Measurements from ENCODE around the gene CRYGA.
A peak's percentile ranks its signal among the peaks of the same experiment; 100 is the strongest.

The CRYGA gene

DNA sequence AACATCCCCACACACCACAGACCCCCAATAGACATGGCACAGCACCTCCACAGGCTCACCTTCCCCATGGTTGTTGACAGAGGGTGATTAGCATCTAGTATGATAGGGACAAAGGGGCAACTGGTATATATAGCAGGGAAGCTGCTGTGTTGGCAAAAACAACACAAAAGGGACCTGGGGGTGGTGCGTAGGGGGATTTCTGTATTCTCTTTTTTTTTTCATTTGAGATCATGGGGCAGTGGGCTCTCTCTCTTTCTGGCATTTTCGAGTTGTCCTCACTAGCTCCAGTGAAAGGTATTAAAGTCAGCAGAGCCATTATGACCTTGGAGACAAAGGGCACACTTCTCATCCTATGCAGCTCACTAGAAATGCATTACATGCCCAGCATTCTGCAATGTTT, at the start of gene CRYGA:
TSS of gene CRYGA (minus strand) at position 101 of the 400 bp plus-strand sequence. CDS start at position 68, 33 bp downstream.
- no peak for DNase-seq

DNA sequence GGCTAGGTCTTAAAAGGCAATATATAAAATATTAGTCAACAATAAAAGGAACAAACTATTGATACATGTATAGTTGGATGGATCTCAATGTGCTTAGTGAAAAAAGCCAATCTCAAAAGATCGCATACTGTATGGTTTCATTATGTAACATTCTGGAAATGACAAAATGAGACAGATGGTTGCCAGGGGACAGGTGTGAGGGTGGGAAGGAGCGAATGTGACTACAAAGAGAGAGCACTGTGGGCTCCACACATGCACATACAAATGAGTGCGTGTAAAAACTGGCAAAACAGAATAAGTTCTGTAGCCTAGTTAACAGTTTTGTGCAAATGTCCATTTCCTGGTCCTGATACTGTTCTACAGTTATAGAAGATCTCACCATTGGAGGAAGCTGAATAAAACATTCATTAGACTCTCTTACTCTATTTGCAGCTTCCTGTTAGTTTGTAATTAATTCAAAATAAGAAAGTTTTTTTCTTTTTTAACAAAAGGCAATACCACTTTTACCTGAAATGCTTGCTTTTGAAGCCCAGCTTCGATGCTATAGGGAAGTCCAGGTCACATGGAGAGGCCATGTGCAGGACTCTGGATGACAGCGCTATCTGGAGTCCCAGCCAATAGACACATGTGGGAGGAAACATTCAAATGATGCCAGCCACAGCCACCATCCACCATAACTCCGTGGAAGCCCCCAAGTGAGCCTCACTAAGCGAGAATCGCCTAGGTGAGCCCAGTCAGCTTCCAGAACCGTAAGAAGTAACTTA, 47.5 kb upstream of the CRYGA start:
- no peak for DNase-seq

DNA sequence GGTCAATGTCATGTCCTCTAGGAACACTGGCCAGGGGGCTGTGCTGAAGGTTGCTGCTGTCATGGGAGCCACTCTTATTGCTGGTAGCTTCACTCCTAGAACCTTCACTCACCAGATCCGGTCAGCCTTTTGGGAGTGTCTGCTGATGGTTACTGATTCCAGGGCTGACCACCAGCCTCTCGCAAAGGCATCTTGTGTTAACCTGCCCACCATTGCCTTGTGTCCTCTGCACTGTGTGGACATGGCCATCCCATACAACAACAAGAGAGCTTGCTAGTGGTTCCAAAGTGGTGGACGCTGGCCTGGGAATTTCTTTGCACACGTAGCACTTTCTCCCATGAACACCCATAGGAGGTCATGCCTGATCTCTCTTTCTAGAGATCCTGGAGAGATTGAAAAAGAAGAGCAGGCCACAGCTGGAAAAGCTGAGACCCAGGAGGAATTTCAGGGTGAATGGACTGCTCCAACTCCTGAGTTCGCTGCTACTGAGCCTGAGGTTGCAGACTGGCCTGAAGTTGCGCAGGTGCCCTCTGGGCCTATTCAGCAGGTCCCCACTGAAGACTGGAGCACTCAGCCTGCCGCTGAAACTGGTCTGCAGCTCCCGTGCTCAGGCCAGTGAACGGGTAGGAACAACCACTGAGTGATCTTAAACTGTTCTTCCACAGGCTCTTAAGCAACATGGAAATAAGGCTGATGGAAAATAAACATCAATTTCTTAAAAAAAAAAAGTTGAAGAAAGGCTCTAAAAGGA, 45.1 kb upstream of the CRYGA start:
- no peak for DNase-seq

DNA sequence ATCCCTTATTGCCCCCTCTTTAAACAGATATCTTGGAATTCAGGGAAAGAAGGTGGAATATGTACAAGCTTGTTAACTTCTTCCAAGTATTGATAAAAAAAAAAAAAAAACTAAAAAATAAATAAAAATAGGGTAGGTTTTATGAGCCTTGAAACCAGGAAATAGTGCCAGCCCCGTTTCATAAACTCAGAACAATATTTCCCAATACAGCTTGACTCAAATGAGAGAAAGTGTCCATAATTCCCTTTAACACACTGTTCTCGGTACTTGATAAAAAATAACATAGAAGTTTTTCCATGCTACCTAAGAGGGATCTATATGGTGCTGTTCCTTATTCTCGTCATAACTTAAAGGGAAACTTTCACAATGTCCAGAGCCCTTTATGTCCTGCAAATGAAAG, 44.4 kb upstream of the CRYGA start:
- no peak for DNase-seq

GRCh38 chr2:208204166-208204565, 40.8 kb upstream of the CRYGA start:
- no peak for DNase-seq

DNA sequence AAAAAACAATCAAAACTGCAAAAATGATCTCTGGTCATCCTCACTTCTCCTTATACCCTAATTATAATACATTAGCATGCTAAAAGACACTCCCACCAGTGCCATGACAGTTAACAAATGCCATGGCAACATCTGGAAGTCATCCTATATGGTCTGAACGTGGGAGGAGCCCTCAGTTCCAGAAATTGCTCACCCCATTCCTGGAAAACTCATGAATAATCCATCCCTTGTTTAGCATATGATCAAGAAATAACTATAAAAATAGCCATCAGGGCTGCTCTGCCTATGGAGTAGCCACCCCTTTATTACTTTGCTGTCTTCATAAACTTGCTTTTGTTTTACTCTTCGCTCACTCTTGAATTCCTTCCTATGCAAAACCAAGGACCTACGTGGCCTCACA, 32.1 kb upstream of the CRYGA start:
- DNase-seq: no peak

GRCh38 chr2:208192611-208193236, 29.3 kb upstream of the CRYGA start:
- DNase-seq: no peak

DNA sequence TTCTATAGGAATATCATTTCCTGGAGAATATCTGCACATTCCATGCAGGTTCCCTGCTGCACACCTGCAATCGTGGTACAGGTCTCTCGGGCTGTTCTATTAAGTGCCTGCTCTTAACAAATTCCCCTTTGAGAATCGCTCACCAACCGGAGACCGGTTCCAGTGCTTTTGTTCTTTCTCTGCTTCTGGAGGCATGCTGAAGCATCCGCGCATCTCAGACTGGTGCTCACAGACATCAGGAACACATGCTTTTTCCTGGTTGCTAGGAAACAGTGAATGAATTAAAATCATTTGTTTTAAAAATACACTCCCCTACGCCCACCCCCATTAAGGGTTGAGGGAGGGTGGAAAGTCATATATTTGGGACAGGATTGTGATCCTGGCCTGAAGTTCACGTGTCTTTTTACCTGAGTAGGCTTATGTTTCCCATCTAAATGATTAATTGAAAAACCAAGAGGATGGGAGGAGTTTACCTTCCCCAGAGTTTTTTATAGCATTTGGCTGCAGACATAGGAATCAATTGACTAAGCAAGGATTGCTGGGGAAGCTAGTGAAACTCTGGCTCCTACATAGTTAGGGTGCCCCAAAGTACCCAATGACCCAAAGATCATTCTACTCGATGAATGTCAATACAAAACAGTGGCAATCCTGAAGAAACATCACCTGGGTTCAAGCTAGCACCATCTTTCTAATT, 26.6 kb upstream of the CRYGA start, which contains the start of gene C2orf80:
TSS of gene C2orf80 (minus strand) at position 221 of the 694 bp plus-strand sequence. CDS start 3,044 bp downstream, outside the sequence.
- no peak for DNase-seq

GRCh38 chr2:208189069-208189809, 25.9 kb upstream of the CRYGA start:
- no peak for DNase-seq

GRCh38 chr2:208186893-208187292, 23.5 kb upstream of the CRYGA start:
- DNase-seq: no peak

GRCh38 chr2:208186465-208186864, 23.1 kb upstream of the CRYGA start:
- DNase-seq: no peak

DNA sequence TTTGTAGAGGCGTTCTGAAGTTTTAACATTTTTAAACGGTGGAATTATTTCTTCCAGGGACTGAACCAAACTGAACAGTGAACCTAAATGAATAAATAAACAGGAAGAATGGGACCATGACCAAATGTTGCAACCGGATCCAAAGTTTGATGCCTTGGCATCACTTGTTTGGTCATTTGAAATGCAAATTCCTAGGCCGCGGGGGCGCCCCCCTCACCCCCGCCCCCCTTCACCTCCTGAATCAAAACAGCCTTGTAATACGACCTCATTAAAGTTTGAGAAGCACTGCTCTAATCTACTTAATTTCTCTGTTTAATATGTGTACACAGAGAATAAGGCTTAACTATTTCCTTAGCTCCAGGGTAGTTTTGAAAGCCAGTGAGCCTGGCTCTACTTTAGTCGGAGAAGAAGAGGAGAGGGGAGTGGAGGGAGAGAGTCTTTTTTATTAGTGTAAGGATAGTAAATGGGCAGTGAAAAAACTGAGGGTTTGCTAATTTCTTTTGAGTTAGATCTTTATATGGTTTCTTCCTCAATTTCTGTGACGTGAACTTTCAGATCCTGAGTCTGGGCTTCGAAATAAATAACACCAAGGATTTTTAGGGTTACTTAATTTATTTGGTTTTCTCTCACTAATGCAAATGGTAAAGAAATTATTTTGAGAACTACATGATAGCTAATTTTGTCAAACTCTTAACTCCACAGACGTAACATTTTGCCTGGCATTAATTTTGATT, 20.8 kb upstream of the CRYGA start:
- peak; percentile 23 for DNase-seq

- no peak for DNase-seq
Observed at GRCh38 chr2:208183526-208183925, 20.1 kb upstream of the CRYGA start.

- no peak for DNase-seq
Observed at GRCh38 chr2:208182835-208183234, 19.4 kb upstream of the CRYGA start.

DNA sequence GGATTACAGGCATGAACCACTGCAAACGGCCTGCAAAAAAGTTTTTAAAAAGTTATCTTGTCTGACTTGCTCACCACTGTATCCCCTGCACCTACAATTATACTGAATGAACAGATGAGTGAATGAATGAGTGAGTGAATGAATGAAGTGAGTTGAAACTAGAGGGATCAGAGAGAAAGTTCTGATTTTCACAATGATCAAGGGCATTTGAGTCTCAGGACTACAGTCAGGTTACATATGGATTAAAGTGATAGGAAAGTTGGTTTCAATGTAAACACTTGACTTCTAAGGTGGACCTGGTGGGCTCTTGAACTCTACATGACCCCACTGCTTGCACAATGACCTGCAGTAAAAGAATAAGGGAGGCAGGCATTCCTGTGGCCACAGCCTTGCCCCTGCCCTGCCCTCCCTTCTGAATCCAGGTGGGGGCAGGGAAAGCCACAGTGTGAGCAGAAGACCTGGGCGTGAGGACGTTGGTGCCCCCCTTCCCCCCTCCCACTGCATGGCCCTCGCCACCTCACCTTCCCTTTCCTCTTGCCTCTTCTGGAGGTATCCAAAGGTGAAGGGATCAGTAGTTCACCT, 15.7 kb upstream of the CRYGA start:
- DNase-seq: no peak

- no peak for DNase-seq
Observed at GRCh38 chr2:208175840-208176153, 12.4 kb upstream of the CRYGA start.

DNA sequence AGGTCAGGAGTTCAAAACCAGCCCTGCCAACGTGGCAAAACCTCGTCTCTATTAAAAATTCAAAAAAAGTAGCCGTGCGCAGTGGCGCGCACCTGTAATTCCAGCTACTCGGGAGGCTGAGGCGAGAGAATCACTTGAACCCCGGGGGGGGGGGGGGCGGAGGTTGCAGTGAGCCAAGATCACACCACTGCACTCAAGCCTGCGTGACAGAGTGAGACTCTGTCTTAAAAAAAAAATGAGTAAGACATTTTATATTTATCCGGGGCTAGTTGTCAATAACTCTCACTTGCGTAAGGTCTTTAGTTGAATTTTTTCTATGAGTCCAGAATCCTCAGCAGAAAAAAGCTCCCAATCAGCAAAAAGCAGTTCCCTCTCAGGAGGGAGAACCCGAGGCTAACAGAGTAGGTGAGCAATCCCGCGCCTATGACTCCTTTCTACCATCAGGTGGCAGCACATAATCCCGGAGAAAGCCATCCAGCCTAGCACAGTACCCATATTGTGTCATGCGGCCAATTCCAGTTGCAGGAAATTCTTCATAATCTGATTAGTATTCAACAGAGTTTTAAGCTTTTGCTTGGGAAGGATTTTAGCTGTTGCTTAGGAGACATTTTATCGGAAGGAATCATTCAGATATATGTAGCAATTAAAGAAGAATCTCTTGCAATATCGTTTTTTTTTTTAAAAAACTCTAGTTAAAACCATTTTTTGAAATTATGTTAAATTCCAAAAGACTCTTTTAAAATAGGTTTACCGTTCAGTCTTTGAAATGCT, 11.9 kb upstream of the CRYGA start:
- DNase-seq: peak; percentile 93

DNA sequence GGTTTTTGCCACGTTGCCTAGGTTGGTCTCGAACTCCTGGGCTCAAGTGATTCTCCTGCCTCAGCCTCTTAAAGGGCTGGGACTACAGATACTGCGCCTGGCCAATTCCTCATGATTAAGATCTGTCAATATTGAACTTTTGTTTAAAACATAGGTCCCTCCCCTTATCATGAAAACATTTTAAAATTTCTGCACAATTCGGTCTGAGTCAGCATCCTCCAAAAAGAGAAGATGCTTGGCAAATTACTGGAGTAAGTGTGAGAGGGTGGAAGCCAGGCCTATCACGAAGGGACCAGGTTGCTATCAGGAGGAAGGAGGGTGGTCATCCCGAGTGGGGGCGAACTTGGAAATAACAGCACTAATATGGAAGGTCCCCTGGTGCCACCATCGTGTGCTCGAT, 10.8 kb upstream of the CRYGA start:
- no peak for DNase-seq

- DNase-seq: peak; percentile 84
Observed at GRCh38 chr2:208172125-208172524, 8.7 kb upstream of the CRYGA start.

- no peak for DNase-seq
Observed at GRCh38 chr2:208164951-208165755, 1.8 kb upstream of the CRYGA start.
